CD4-positive, alpha-beta T cell treated with Interleukin-2 at 100 ng/mL for 4 hours (primary cell): Measurements from ENCODE around the gene FUT7.
A peak's percentile ranks its signal among the peaks of the same experiment; 100 is the strongest.

Source experiments
- DNase-seq: peaks from one replicate; pipeline ENCODE4 v3.0.0-alpha.2; 2020; ENCODE audit warnings: low spot score

Gene FUT7

GRCh38 chr9:137001857-137002645 lies 29.8 kb downstream of the FUT7 start:
- no peak for DNase-seq

DNA sequence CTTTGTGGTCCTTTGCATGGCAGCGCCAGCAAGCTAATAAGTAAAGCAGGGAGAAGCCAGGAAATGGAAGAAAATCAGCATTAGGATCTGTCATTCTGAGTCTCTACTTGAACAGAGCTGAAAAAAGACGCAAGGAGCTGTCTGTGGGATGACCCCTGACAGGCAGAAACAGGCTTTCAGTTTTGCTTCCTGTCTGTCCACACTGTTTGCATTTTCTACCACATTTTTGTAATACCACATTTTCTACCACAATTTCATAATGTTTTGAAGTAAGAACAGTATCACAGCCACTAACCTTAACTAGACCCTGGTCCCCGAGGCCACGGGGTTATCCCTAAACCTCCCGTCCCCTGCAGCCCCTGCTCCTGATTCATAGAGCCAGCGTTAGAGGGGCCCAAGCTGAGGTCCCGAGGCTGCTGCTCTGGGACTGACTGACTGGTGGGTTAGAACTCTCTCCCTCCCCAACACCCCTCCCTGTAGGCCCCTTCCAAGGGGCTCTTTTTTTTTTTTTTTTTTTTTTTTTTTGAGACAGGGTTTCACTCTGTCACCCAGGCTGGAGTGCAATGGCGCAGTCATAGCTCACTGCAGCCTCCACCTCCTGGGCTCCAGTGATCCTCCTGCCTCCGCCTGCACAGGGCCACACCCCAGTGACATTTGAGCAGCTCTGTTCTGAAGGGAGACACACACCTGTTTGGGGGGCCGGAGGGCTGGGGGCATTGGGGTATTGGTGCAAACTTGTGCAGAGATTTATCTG lies 31.5 kb downstream of the FUT7 start:
- DNase-seq: peak; percentile 40

DNA sequence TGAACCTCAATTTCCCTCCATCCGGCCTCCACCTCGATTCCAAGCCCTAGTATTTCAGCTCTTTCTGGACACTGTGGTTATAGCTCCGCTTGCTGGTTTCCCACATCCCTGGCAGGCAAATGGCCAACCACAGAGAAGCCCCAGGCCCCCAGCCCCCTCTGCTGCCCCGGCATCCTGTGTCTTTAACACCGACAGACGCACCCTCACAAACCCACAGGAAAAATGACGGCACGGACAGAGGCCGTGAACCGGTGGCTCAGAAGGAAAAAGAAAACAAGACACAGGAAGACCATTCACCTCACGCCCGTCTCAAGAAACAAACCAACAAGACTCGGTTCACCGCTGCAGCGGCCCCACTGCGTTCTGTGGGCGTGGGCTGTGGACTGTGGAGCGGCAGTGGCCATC lies 34.1 kb downstream of the FUT7 start:
- DNase-seq: peak; percentile 33

DNA sequence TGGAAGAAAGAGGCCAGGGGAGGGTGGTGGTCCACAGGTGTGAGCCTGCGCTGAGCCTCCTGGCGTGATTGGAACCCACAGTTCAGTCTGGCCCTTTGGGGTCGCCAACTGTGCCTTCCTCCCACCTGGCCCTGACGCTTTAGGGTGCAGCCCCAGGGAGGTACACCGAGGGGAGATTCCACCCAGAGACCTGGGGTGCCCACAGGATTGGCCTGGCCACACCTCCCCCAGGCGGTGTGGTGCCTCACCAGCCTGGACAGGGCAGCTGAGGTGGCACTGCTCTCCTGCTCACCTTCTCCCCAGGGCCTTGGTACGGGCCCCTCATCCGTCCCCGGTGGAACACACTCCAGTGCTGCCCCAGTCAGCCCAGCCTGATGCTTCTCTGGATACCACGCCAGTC lies 34.5 kb downstream of the FUT7 start:
- no peak for DNase-seq

DNA sequence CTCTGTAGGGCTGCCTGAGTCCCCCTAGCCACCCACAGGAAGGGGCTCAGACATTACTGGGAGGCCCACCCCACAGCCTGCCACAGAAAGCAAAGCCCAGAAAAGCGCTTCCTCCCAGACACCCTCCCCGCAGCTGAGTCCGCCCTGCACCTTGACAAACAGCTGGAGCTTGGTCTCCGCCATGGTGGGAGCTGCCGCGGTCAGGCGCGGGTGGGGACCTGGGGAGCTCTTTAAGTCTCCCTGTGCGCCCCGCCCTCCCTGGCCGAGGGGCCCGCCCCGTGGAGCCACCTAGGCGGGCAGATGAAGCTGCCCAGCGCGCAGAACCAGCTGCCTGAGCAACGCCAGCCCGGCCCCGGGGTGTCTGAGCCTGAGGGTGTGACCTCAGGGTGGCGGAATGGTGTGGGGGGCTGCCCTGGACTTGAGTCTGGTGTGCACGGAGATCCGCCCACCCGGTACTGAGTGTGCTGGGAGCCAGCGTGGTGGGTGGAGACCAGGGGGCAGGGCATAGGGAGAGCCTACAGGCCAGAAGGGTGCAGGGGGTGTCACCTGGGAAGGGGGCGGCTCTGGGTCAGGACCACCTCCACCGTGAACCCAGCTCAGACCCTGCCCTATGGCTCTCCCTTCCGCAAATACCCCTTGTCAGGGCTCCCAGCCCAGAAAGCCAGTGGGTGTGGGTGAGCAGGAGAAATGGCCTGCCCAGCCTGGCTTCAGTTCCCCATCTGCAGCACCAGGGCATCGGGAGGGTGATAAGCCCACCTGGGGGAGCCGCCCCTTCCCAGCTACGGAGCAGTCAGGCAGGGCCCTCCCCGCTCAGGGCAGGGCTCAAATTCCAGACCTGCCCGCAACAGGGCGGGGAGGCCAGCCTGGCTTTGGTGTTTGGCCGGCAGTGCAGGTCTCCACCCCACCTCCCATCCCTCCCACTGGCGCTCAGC lies 35.3 kb downstream of the FUT7 start, which contains the start of gene CLIC3:
TSS of gene CLIC3 (minus strand) at position 208 of the 932 bp plus-strand sequence. CDS start at position 183, 25 bp downstream.
- peak; percentile 57 for DNase-seq

- DNase-seq: no peak
Measured at GRCh38 chr9:136995772-136996311, 36.0 kb downstream of the FUT7 start.

DNA sequence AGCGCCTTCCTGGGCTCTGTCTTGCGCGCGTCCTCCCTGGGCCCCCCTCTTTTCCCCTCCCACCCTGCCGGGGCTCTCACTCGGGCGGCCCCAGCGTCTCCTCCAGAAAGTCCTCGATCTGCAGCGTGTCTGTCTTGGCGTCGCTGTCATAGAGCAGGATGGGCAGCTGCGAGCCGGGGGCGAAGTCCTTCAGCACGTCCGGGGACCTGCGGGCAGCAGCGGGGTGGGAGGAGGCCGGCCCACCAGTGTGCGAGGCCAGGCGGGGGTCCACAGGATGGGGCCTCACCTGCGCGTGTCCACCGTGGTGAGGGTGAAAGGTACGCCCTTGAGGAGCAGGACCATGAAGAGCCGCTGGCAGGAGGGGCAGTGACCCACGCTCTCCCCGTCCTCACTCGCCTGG lies 36.5 kb downstream of the FUT7 start:
- DNase-seq: no peak

- DNase-seq: no peak
Measured at GRCh38 chr9:136994888-136995230, 37.0 kb downstream of the FUT7 start.

DNA sequence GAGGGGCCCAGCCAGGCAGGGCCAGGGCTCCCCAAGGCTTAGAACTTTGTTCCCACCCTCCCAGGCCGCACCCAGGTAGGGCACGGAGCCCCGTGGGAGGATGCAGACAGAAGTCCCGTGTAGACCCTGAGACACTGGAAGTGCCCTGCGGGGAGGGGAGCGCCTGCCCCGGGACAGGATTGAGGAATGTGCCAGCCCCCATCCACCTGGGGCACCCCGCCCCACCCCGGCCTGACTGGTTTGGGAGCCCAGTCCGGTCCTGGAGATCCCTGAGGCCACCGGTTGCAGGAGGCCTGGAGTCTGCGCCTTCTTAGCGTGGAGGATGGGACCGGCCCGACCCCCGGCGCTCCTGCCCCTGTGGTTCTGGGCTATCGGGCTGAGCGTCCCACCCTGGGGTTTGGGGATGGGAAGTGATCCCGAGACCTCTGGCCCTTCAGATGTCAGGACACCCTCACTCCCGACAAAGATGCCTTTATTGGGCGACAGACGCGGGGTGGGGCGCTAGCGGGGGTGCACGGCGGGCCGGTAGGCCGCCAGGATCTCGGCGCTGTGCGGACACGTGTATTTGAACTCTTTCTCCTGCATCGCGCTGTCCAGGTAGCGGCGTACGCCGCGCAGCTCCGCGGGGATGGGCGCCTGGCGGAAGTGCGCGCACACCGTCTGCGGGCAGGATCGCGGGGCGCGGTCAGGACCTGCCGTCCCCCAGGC lies 37.6 kb downstream of the FUT7 start:
- no peak for DNase-seq

DNA sequence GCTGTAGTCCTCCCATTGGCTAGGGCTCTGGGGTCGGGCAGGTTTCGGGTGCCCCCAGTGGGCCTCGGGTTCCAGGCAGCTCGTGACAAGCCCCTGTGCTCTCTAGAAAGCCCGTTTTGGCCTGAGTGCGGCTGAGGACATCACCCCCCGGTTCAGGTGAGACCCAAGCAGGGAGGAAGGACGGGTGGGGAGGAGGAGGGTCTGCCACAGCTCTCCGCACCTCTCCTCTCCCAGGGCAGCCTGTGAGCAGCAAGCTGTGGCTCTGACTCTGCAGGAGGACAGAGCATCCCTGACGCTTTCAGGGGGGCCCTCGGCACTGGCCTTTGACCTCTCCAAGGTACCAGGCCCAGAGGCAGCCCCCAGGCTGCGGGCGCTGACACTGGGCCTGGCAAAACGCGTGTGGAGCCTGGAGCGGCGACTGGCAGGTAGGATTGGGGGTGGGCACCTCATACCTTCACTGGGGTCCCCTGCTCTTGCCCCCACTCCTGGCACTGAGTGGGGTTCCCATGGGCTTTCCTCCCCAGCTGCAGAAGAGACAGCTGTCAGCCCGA lies 39.0 kb downstream of the FUT7 start:
- no peak for DNase-seq

DNA sequence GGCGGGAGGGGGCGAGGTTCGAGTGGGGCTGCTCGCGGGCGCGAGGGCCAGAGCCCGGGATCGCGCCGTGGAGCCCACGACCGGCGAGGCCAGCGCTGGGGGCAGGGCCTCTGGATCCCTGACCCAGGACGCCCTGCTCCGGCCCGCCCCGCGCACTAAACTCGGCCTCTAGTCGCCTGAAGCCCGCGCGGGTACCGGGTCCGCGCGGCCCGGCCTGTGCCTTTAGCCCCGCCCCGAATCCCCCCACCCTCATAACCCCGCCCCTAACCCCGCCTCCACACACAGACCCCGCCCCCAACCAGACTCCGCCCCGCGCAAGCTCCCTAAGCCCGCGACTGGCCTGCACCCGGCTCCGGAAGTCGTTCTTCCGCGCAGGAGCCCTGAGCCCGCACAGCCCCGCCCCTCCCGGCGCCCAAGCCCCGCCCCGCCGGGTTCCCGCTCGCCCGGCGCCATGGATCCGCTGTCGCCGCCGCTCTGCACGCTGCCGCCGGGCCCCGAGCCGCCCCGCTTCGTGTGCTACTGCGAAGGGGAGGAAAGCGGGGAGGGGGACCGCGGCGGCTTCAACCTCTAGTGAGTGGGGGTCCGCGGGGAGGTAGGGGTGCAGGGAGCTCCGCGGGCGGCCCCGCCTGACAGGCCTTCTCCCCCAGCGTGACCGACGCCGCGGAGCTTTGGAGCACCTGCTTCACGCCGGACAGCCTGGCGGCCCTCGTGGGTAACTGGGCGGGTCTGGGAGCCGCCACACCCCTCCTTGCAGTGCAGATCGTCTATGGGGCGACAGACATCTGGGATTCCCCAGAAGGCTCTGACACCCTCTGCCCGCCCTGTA lies 39.7 kb downstream of the FUT7 start, which contains the start of gene PAXX:
TSS of gene PAXX (plus strand) at position 430 of the 826 bp plus-strand sequence. CDS start at position 452, 22 bp downstream.
- peak; percentile 92 for DNase-seq

GRCh38 chr9:136990242-136990911 lies 41.5 kb downstream of the FUT7 start:
- no peak for DNase-seq

- no peak for DNase-seq
Measured at GRCh38 chr9:136988872-136989271, 43.0 kb downstream of the FUT7 start.

GRCh38 chr9:136985853-136986252 lies 46.0 kb downstream of the FUT7 start:
- DNase-seq: no peak

DNA sequence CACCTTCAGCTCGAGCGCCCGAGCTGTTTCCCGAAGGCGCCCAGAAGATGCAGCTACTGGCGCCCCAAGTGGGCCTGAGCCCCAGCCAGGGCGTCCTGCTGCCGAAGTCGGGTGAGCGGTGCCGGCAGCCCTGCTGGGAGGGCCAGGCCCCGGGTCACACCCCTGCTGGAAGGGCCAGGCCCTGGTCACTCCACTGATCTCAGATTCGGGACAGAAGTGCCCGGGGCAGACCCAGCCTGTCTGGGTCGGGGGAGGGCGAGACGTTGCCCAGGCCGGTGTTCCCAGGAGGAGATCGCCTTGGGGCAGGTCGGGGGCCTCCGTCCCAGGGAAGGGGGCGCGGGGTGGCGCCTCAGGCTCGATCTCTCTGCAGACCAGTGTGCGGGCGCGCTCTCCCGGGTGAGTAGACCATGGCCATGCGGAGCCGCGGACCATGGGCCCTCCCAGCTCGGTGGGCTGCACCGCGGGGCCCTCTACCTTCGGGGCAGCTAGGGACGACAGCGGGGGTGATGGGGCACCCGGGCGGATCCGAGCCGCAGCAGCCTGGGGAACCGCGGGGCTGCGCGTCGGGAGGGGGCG lies 46.8 kb downstream of the FUT7 start:
- DNase-seq: no peak

GRCh38 chr9:136984464-136985026 lies 47.3 kb downstream of the FUT7 start:
- DNase-seq: no peak

- DNase-seq: no peak
Measured at GRCh38 chr9:136983656-136984314, 48.1 kb downstream of the FUT7 start.

GRCh38 chr9:136983167-136983566 lies 48.7 kb downstream of the FUT7 start:
- DNase-seq: no peak
